MCF 10A (cell line): ENCODE data around the gene ZNF627. TPM values are rescaled to one million over a fixed set of nuclear protein-coding genes. Genes with fewer than 3 reads are reported as not detected.

Experiments
- BruUV-seq: library from RNA; stranded (reverse); fragments of 400-500 nt; replicated peaks from 2 replicates; lab custom pipeline; 2021; lab: Mats Ljungman, UMichigan
- CTCF ChIA-PET: fragments of 300-600 bp; sonication (Branson Sonifier 250); formaldehyde crosslinking; extraction: SDS; loops from one replicate; lab custom pipeline; 2021; ENCODE audit warnings: antibody characterized with exemption, inconsistent platforms; lab: Yijun Ruan, JAX
- POLR2A ChIA-PET: fragments of 300-600, 350-650 bp; sonication (Branson Sonifier 250); formaldehyde crosslinking; extraction: SDS; loops from one replicate; lab custom pipeline; 2020; ENCODE audit warnings: antibody characterized with exemption, inconsistent platforms; lab: Yijun Ruan, JAX
- DNase-seq: peaks from one replicate; pipeline ENCODE4 v3.0.0-alpha.2; 2018; ENCODE audit not compliant: unreplicated experiment
- H3K27ac Mint-ChIP-seq: one replicate; pipeline ENCODE4 v1.8.0; 2022; ENCODE audit warnings: mild to moderate bottlenecking, low read depth, mixed read lengths; ENCODE audit not compliant: unreplicated experiment
- H3K27me3 Mint-ChIP-seq: one replicate; pipeline ENCODE4 v1.8.0; 2022; ENCODE audit warnings: mixed read lengths; ENCODE audit not compliant: insufficient read depth, unreplicated experiment
- H3K36me3 Mint-ChIP-seq: one replicate; pipeline ENCODE4 v1.8.0; 2022; ENCODE audit warnings: mild to moderate bottlenecking, moderate library complexity, mixed read lengths; ENCODE audit not compliant: insufficient read depth, unreplicated experiment
- H3K4me1 Mint-ChIP-seq: one replicate; pipeline ENCODE4 v1.8.0; 2022; ENCODE audit warnings: mixed read lengths; ENCODE audit not compliant: insufficient read depth, unreplicated experiment
- H3K4me3 Mint-ChIP-seq: one replicate; pipeline ENCODE4 v1.8.0; 2022; ENCODE audit warnings: mild to moderate bottlenecking, moderate library complexity, mixed read lengths; ENCODE audit not compliant: unreplicated experiment
- H3K9me3 Mint-ChIP-seq: one replicate; pipeline ENCODE4 v1.8.0; 2022; ENCODE audit warnings: mixed read lengths; ENCODE audit not compliant: unreplicated experiment
- intact Hi-C: fragments of 100-400 bp; cut with micrococcal nuclease; formaldehyde crosslinking; loops from 2 replicates; pipeline ENCODE4 v1.14.1; 2022
- total RNA-seq: library from RNA; stranded (reverse); gene quantifications from 2 replicates; pipeline ENCODE4 v1.2.3, GENCODE V29; 2022
- TF ChIP-seq, protein P1 (sequence below): fragments of 200-600 bp; IDR thresholded peaks from one replicate; pipeline ENCODE4 v1.8.0; 2022; ENCODE audit warnings: antibody characterized with exemption, mild to moderate bottlenecking; ENCODE audit not compliant: unreplicated experiment

The ZNF627 gene
- total RNA-seq, 1 experiment from 2014 or later, result 8.7 TPM

DNA sequence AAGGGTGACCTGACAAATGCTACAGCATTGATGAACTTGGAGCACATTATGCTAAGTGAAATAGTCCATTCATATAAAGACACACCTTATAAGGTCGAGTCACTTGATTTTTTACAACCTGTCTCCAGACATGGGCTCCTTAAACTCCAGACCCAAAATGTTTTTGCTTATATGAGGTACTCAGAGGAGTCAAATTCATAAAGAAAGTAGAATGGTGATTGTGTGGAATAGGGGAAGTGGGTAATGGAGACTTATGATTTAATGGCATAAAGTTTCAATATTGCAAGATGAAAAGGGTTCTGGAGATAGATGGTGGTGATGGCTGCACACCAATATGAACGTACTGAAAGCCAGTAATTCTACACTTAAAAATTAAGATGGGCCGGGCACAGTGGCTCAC lies 59.3 kb downstream of the ZNF627 start:
- BruUV-seq, result no TSS peak
- ChIA-PET CTCF (interaction anchor here (1.2 kb wide), 1 partner anchor 46 kb away, joined by 3 read pairs; no protein-coding TSS in a partner anchor), POLR2A (interaction anchor here (0.6 kb wide), 1 partner anchor 110 kb away, joined by 3 read pairs; no protein-coding TSS in a partner anchor)
- H3K36me3 Mint-ChIP-seq, result peaks cover 8% of the 10 kb centered on the region
- H3K9me3 Mint-ChIP-seq, result peaks cover 10% of the 10 kb centered on the region
- no peaks in the 10 kb centered on the region for H3K27me3 Mint-ChIP-seq
- H3K27ac Mint-ChIP-seq, result no peak overlapping the region
- TF ChIP-seq, protein P1, sequence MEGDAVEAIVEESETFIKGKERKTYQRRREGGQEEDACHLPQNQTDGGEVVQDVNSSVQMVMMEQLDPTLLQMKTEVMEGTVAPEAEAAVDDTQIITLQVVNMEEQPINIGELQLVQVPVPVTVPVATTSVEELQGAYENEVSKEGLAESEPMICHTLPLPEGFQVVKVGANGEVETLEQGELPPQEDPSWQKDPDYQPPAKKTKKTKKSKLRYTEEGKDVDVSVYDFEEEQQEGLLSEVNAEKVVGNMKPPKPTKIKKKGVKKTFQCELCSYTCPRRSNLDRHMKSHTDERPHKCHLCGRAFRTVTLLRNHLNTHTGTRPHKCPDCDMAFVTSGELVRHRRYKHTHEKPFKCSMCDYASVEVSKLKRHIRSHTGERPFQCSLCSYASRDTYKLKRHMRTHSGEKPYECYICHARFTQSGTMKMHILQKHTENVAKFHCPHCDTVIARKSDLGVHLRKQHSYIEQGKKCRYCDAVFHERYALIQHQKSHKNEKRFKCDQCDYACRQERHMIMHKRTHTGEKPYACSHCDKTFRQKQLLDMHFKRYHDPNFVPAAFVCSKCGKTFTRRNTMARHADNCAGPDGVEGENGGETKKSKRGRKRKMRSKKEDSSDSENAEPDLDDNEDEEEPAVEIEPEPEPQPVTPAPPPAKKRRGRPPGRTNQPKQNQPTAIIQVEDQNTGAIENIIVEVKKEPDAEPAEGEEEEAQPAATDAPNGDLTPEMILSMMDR, result no peak
- DNase-seq, result no peak
- intact Hi-C loops, result loop anchor here (5.0 kb wide), 1 partner anchor 331 kb away; no protein-coding TSS in a partner anchor
- H3K4me1 Mint-ChIP-seq, result no peaks in the 10 kb centered on the region
- H3K4me3 Mint-ChIP-seq, result no peak overlapping the region

DNA sequence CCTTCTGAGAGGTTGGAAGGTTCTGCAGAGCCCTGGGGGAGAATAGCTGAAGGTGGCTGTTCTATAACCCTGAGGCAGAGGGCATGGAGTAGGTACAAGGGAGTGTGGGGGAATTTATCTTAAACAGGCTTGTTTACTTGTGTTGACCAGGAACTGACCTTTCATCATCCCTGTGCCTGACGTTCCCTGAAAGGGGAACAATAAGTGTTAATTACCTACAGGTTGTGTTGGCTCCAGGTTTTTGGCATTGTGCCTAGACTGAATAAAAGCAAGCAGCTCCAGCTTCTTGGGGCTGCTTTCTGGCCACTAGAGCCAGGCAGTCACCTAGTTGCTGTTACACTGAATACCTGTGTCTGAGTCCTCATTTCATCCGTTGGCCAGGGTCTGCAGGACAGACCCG lies 60.0 kb downstream of the ZNF627 start:
- peaks cover 4% of the 10 kb centered on the region for H3K36me3 Mint-ChIP-seq
- no peak overlapping the region for H3K27ac Mint-ChIP-seq
- no peaks in the 10 kb centered on the region for H3K4me1 Mint-ChIP-seq
- CTCF ChIA-PET, result interaction anchor here (0.6 to 1.4 kb wide), 4 partner anchors 45 to 1147 kb away, joined by 3 to 7 read pairs (median 4); no protein-coding TSS in a partner anchor
- H3K27me3 Mint-ChIP-seq, result no peaks in the 10 kb centered on the region
- intact Hi-C loops, result loop anchor here (5.0 kb wide), 1 partner anchor 330 kb away; no protein-coding TSS in a partner anchor
- H3K9me3 Mint-ChIP-seq, result peaks cover 3% of the 10 kb centered on the region
- POLR2A ChIA-PET, result interaction anchor here (0.6 kb wide), 1 partner anchor 109 kb away, joined by 3 read pairs; no protein-coding TSS in a partner anchor
- no TSS peak for BruUV-seq
- DNase-seq, result peak; percentile 4
- TF ChIP-seq, protein P1, result no peak
- no peak overlapping the region for H3K4me3 Mint-ChIP-seq

DNA sequence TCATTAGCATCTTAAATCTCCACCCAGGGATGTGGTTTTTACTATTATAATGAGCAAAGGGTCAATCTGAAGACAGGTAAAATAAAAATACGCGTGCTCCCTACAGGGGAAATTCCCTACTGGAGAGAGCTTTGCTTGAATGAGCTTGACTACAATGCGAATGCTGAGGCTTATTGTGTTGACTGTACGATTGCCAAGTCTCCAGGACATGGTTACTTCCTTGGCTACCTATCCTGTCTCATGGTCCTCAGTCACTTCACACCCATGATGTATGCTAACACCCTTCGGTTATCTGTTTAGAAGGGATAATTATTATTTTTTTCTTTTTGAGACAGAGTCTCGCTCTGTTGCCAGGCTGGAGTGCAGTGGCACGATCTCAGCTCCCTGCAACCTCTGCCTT lies 61.7 kb downstream of the ZNF627 start:
- no peak overlapping the region for H3K27ac Mint-ChIP-seq
- DNase-seq, result no peak
- H3K36me3 Mint-ChIP-seq, result peaks cover 4% of the 10 kb centered on the region
- H3K4me1 Mint-ChIP-seq, result no peaks in the 10 kb centered on the region
- H3K4me3 Mint-ChIP-seq, result no peak overlapping the region
- TF ChIP-seq, protein P1, result no peak
- POLR2A ChIA-PET, result interaction anchor here (1.3 kb wide), 1 partner anchor 505 kb away, joined by 4 read pairs; no protein-coding TSS in a partner anchor
- CTCF ChIA-PET, result interaction anchor here (0.6 to 1.2 kb wide), 5 partner anchors 11 to 536 kb away, joined by 3 to 6 read pairs (median 3); no protein-coding TSS in a partner anchor
- no peaks in the 10 kb centered on the region for H3K27me3 Mint-ChIP-seq
- no TSS peak for BruUV-seq
- intact Hi-C loops, result loop anchor here (5.0 kb wide), 1 partner anchor 328 kb away; no protein-coding TSS in a partner anchor
- H3K9me3 Mint-ChIP-seq, result no peaks in the 10 kb centered on the region

DNA sequence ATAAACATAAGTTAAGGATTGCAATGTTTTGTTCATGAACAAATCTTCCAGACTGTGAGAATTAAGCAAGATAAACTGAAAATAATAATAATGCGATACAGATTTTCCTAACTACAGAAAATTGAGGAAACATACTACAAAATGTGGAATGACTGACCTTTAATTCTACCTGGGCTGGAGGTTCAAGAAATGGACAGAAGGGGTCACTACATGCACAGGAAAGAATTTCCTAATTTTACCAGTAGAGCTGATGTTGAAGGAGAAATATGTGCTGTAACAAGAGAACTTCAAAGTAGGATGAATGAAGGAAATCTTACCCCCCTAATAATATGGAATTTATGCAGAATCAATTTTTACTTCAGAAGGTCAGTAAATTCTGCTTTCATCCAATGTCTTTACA lies 62.3 kb downstream of the ZNF627 start:
- Mint-ChIP-seq H3K4me3 (no peak overlapping the region), H3K27ac (no peak overlapping the region), H3K9me3 (no peaks in the 10 kb centered on the region), H3K36me3 (peaks cover 10% of the 10 kb centered on the region), H3K4me1 (no peaks in the 10 kb centered on the region), H3K27me3 (no peaks in the 10 kb centered on the region)
- ChIA-PET CTCF (interaction anchor here (0.6 to 1.1 kb wide), 10 partner anchors 13 to 1012 kb away, joined by 3 to 6 read pairs (median 3); partner anchors contain the start of gene ZNF491), POLR2A (interaction anchor here (0.8 to 1.3 kb wide), 2 partner anchors 35 to 504 kb away, joined by 3 to 4 read pairs; no protein-coding TSS in a partner anchor)
- TF ChIP-seq, protein P1, result peak; percentile 31
- DNase-seq, result no peak
- intact Hi-C loops, result loop anchor here (5.0 kb wide), 1 partner anchor 328 kb away; no protein-coding TSS in a partner anchor
- BruUV-seq, result no TSS peak
